Measurements from ENCODE around the gene RASGEF1C. TPM values are rescaled to one million over a fixed set of nuclear protein-coding genes. Genes with fewer than 3 reads are reported as not detected.

Gene RASGEF1C
- total RNA-seq, 1 donor: under 0.01 TPM

GRCh38 chr5:180140079-180140554 lies 68.9 kb downstream of the RASGEF1C start:
- H3K36me3 ChIP-seq (ENCODE audit: insufficient read depth, low read length): no peaks in the 10 kb centered on the region
- no peaks in the 10 kb centered on the region for H3K79me2 ChIP-seq (ENCODE audit: insufficient read depth, low read length)
- H4K20me1 ChIP-seq (ENCODE audit: insufficient read depth, low read length): no peaks in the 10 kb centered on the region
- TF ChIP-seq CTCF (IDR thresholded peaks at IDR 0.05; ENCODE audit: extremely low read depth, low read depth, low read length): no peak
- peak; percentile 65 for DNase-seq (ENCODE audit: insufficient read length, low spot score, missing footprints)
- peaks cover 6% of the 10 kb centered on the region for H3K4me1 ChIP-seq (ENCODE audit: insufficient read depth, low read length)
- H3K27me3 ChIP-seq (ENCODE audit: insufficient read depth, low read length): peaks cover 8% of the 10 kb centered on the region
- no peak overlapping the region for H2AFZ ChIP-seq (ENCODE audit: low read length)
- no peak overlapping the region for H3K4me3 ChIP-seq (ENCODE audit: insufficient read depth, low read length)
- no peaks in the 10 kb centered on the region for H3K9me3 ChIP-seq (ENCODE audit: low read depth, low read length)
- no peak overlapping the region for H3K27ac ChIP-seq (ENCODE audit: low read depth, low read length)
- H3K4me2 ChIP-seq (ENCODE audit: insufficient read depth, low read length): no peak overlapping the region

GRCh38 chr5:180139731-180140055 lies 69.3 kb downstream of the RASGEF1C start:
- H3K79me2 ChIP-seq (ENCODE audit: insufficient read depth, low read length): no peaks in the 10 kb centered on the region
- H2AFZ ChIP-seq (ENCODE audit: low read length): no peak overlapping the region
- no peaks in the 10 kb centered on the region for H3K36me3 ChIP-seq (ENCODE audit: insufficient read depth, low read length)
- H4K20me1 ChIP-seq (ENCODE audit: insufficient read depth, low read length): no peaks in the 10 kb centered on the region
- H3K4me1 ChIP-seq (ENCODE audit: insufficient read depth, low read length): peaks cover 10% of the 10 kb centered on the region
- H3K4me2 ChIP-seq (ENCODE audit: insufficient read depth, low read length): no peak overlapping the region
- no peak overlapping the region for H3K4me3 ChIP-seq (ENCODE audit: insufficient read depth, low read length)
- peaks cover 8% of the 10 kb centered on the region for H3K27me3 ChIP-seq (ENCODE audit: insufficient read depth, low read length)
- H3K9me3 ChIP-seq (ENCODE audit: low read depth, low read length): no peaks in the 10 kb centered on the region
- no peak for TF ChIP-seq CTCF (IDR thresholded peaks at IDR 0.05; ENCODE audit: extremely low read depth, low read depth, low read length)
- H3K27ac ChIP-seq (ENCODE audit: low read depth, low read length): no peak overlapping the region
- peak; percentile 74 for DNase-seq (ENCODE audit: insufficient read length, low spot score, missing footprints)

GRCh38 chr5:180138976-180139730 lies 69.9 kb downstream of the RASGEF1C start:
- H3K36me3 ChIP-seq (ENCODE audit: insufficient read depth, low read length): no peaks in the 10 kb centered on the region
- DNase-seq (ENCODE audit: insufficient read length, low spot score, missing footprints): peak; percentile 83
- peaks cover 8% of the 10 kb centered on the region for H3K27me3 ChIP-seq (ENCODE audit: insufficient read depth, low read length)
- TF ChIP-seq CTCF (IDR thresholded peaks at IDR 0.05; ENCODE audit: extremely low read depth, low read depth, low read length): no peak
- H3K27ac ChIP-seq (ENCODE audit: low read depth, low read length): no peak overlapping the region
- no peaks in the 10 kb centered on the region for H4K20me1 ChIP-seq (ENCODE audit: insufficient read depth, low read length)
- H3K4me1 ChIP-seq (ENCODE audit: insufficient read depth, low read length): peaks cover 11% of the 10 kb centered on the region
- H3K79me2 ChIP-seq (ENCODE audit: insufficient read depth, low read length): no peaks in the 10 kb centered on the region
- no peak overlapping the region for H3K4me3 ChIP-seq (ENCODE audit: insufficient read depth, low read length)
- H2AFZ ChIP-seq (ENCODE audit: low read length): no peak overlapping the region
- H3K9me3 ChIP-seq (ENCODE audit: low read depth, low read length): no peaks in the 10 kb centered on the region
- no peak overlapping the region for H3K4me2 ChIP-seq (ENCODE audit: insufficient read depth, low read length)

- no peak overlapping the region for H3K4me3 ChIP-seq (ENCODE audit: insufficient read depth, low read length)
These were observed 70.6 kb downstream of the RASGEF1C start for GRCh38 chr5:180138214-180138975.

More at GRCh38 chr5:180138214-180138975, 70.6 kb downstream of the RASGEF1C start:
- Histone ChIP-seq H3K27ac (ENCODE audit: low read depth, low read length) (no peak overlapping the region), H3K4me1 (ENCODE audit: insufficient read depth, low read length) (peaks cover 11% of the 10 kb centered on the region), H3K79me2 (ENCODE audit: insufficient read depth, low read length) (no peaks in the 10 kb centered on the region), H4K20me1 (ENCODE audit: insufficient read depth, low read length) (no peaks in the 10 kb centered on the region), H3K27me3 (ENCODE audit: insufficient read depth, low read length) (peaks cover 8% of the 10 kb centered on the region), H2AFZ (ENCODE audit: low read length) (no peak overlapping the region), H3K4me2 (ENCODE audit: insufficient read depth, low read length) (no peak overlapping the region), H3K9me3 (ENCODE audit: low read depth, low read length) (no peaks in the 10 kb centered on the region), H3K36me3 (ENCODE audit: insufficient read depth, low read length) (no peaks in the 10 kb centered on the region)
- peak; percentile 47 for DNase-seq (ENCODE audit: insufficient read length, low spot score, missing footprints)
- no peak for TF ChIP-seq CTCF (IDR thresholded peaks at IDR 0.05; ENCODE audit: extremely low read depth, low read depth, low read length)
